GM19452 (cell line): ENCODE measurements around the gene TAP1.

Experiments used
- ATAC-seq: cut with Tn5 transposase; IDR thresholded peaks from one replicate; pipeline ENCODE4 v1.9.1; 2021; ENCODE audit not compliant: unreplicated experiment

TAP1 gene

DNA sequence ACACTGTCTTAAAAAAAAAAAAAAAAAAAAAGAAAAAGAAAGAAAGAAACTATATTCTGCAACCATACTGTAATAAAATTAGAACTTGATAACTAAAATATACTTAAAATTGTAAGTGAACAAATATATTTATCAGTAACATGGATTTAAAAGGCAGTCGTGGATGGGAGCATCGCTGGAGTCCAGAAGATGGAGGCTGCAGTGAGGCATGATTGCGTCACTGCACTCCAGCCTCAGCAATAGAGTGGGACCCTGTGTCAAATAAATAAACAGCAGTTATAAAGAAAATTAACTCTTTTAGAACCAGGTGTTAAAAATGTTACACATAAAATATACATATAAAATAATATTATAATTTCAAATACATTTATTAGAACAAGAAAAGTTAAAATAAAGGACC is 9.2 kb upstream of the TAP1 start:
- ATAC-seq, result no peak

- ATAC-seq, result no peak
These were observed 7.2 kb upstream of the TAP1 start for GRCh38 chr6:32860674-32861073.

GRCh38 chr6:32858194-32858593 is 4.7 kb upstream of the TAP1 start:
- no peak for ATAC-seq

DNA sequence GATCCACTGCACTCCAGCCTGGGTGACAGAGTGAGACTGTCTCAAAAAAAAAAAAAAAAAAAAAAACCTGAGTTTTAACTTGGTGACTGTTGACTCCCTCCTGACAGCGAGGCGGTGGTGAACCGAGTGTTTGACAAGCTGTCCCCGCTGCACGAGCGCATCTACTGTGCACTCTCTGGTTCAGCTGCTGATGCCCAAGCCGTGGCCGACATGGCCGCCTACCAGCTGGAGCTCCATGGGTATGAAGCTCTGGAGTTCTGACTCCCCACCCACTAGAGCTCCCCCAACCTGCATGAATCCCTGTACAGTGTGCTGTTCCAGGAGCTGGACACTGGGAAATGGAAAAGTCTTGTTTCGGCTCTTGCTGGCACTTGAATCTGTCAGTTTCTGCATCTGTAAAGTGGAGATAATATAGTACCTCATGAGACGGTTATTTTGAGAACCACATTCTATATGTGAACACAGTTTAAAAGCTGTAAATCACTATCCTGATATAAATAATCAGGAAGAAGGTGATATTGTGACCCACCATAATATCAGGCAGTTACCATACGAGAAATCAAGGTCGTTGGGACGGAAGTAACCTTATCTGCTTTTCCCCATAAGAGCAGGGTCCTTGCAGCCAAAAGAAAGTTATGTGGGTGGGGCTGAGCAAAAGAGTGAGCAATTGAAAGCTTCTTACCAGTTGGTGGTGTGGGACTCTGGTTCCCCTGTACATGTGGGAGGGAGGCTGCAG is 3.8 kb upstream of the TAP1 start:
- ATAC-seq, result no peak

GRCh38 chr6:32855467-32856174 is 2.1 kb upstream of the TAP1 start:
- no peak for ATAC-seq

GRCh38 chr6:32854376-32855178 is 1.1 kb upstream of the TAP1 start:
- peak; percentile 9 for ATAC-seq

DNA sequence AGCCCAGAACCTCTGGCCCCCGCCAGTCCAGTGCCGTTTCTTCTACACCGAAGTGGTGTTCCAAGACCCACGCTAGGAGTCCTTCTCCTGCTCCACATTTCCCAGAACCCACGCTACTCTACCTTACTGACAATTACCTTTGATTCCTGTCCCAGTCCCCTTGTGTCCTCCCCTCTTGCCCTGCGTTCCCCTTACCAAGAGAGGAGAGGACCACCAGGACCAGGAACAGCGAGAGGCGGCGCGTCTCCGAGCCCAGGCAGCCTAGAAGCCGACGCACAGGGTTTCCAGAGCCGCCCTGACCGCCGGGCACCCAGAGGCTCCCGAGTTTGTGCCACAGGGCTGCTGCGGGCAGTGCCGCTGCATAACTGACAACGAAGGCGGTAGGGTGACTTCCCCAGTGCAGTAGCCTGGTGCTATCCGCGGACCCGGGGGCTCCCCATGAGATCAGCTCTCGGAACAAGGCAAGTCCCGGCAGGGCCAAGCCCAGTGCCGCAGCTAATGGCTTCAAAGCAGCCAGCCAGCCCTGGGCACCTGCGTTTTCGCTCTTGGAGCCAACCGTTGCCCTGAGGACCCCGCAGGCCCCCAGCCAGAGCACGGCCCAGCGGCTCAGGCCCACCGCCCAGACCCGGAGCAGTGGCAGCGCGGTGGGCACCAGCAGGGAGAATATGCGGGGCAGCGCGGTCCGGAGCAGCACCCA is 512 bp downstream of the TAP1 start:
- ATAC-seq, result peak; percentile 17

- ATAC-seq, result no peak
These were observed 1.3 kb downstream of the TAP1 start for GRCh38 chr6:32852018-32852843.

GRCh38 chr6:32851025-32851424 is 2.5 kb downstream of the TAP1 start:
- no peak for ATAC-seq

DNA sequence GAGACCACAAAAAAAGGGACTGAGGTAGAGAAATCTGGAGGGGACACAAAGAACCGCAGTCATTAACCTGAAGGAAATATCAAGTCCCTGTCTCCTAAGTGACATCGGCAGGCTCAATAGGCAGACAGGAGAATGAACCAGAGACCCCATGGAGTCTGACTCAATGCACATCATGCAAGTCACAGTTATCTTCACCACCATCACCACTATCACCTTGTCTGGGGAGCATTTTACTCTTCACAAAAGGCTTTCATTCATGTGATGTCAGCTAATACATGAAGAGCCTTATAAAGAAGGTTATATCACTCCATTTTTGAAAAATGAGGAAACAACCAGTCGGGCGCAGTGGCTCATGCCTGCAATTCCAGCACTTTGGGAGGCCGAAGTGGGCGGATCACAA is 4.4 kb downstream of the TAP1 start:
- ATAC-seq, result no peak

GRCh38 chr6:32847795-32848194 is 5.7 kb downstream of the TAP1 start:
- ATAC-seq, result no peak

- no peak for ATAC-seq
These were observed 6.5 kb downstream of the TAP1 start for GRCh38 chr6:32847004-32847403.

- ATAC-seq, result no peak
These were observed 8.1 kb downstream of the TAP1 start for GRCh38 chr6:32845384-32845884.

DNA sequence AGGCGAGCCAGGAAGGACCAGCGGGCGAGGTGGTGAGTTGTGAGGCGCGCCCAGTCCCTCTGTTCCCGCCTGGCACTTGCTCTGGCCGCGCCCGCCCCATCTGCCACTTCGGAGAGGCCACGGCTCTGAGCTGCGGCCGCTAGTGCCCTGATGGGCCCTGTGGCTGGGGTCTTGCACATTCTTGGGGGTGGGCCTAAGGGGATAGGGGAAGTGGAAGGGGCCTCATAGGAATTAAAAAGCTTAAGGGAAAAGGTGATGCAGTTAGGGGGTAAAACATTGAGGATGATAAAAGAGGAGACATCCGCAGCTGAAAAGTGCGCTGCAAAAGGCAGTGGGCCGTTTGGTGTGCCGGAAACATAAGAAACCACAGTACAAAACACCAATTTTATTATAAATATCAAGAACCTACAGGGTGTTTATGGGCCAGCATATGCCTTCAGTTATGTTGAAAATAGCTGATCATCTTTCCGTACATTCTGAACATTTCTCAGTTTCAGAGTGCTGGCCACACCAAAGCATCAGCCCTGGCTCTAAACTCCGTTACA is 8.6 kb downstream of the TAP1 start:
- no peak for ATAC-seq

GRCh38 chr6:32843979-32844838 is 9.3 kb downstream of the TAP1 start, which contains the start of gene PSMB8:
PSMB8 (minus strand) TSS chr6:32844047; CDS start chr6:32843996, 51 bp downstream.
- ATAC-seq, result peak; percentile 73

- ATAC-seq, result no peak
These were observed 10.0 kb downstream of the TAP1 start for GRCh38 chr6:32843331-32843978.

DNA sequence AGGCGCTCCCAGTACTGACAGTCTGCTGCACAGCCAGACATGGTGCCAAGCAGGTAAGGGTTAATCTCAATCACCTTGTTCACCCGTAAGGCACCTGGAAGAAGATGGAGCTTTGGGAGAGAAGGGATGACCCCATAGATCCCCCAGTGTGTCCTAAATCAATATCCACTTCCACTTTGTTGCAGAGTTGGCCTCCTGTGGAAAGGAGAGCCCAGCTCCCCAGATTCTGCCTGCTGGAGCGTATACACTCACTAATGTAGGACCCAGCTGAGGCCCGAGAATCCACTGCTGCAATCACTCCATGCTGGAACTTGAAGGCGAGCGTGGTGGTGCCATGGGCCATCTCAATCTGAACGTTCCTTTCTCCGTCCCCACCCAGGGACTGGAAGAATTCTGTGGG is 10.8 kb downstream of the TAP1 start:
- no peak for ATAC-seq

- ATAC-seq, result no peak
These were observed 11.4 kb downstream of the TAP1 start for GRCh38 chr6:32842021-32842650.
